ENCODE data around the gene CHMP6.

CHMP6 gene

GRCh38 chr17:80971704-80972304, 19.8 kb upstream of the CHMP6 start:
- no peak for DNase-seq

GRCh38 chr17:80976701-80977100, 14.9 kb upstream of the CHMP6 start:
- DNase-seq: no peak

GRCh38 chr17:80977172-80977571, 14.5 kb upstream of the CHMP6 start:
- DNase-seq: no peak

GRCh38 chr17:80978499-80979497, 12.8 kb upstream of the CHMP6 start:
- DNase-seq: no peak

- no peak for DNase-seq
Observed at GRCh38 chr17:80979547-80980378, 11.9 kb upstream of the CHMP6 start.

- DNase-seq: no peak
Observed at GRCh38 chr17:80980397-80981061, 11.1 kb upstream of the CHMP6 start.

GRCh38 chr17:80981062-80981902, 10.4 kb upstream of the CHMP6 start:
- DNase-seq: no peak

- no peak for DNase-seq
Observed at GRCh38 chr17:80981929-80982425, 9.7 kb upstream of the CHMP6 start.

GRCh38 chr17:80982426-80982974, 9.1 kb upstream of the CHMP6 start:
- no peak for DNase-seq

GRCh38 chr17:80983545-80983944, 8.1 kb upstream of the CHMP6 start:
- no peak for DNase-seq

GRCh38 chr17:80984749-80985148, 6.9 kb upstream of the CHMP6 start:
- DNase-seq: no peak

- DNase-seq: no peak
Observed at GRCh38 chr17:80986046-80986445, 5.6 kb upstream of the CHMP6 start.

- peak; percentile 32 for DNase-seq
Observed at GRCh38 chr17:80986816-80987475, 4.7 kb upstream of the CHMP6 start.

GRCh38 chr17:80987941-80988461, 3.6 kb upstream of the CHMP6 start:
- no peak for DNase-seq

GRCh38 chr17:80989586-80989913, 2.1 kb upstream of the CHMP6 start:
- DNase-seq: no peak

GRCh38 chr17:80990921-80991644, 558 bp upstream of the CHMP6 start:
- DNase-seq: no peak

- no peak for DNase-seq
Observed at GRCh38 chr17:80992077-80992947, 671 bp downstream of the CHMP6 start.

GRCh38 chr17:80992948-80993624, 1.4 kb downstream of the CHMP6 start:
- no peak for DNase-seq

All from CD4-positive, alpha-beta T cell treated with Interleukin-15 for 1 hour (primary cell).